COR-L47 (cell line): ENCODE measurements around the gene TMEM119.
"Not testable (repeated sequence)": the region's sequence is repeated elsewhere in the genome, so short reads cannot be mapped to it uniquely, and the experiment has no call there.

Experiments
- DNase-seq: peaks from one replicate; lab custom pipeline; 2025; lab: John Stamatoyannopoulos, UW

The TMEM119 gene

DNA sequence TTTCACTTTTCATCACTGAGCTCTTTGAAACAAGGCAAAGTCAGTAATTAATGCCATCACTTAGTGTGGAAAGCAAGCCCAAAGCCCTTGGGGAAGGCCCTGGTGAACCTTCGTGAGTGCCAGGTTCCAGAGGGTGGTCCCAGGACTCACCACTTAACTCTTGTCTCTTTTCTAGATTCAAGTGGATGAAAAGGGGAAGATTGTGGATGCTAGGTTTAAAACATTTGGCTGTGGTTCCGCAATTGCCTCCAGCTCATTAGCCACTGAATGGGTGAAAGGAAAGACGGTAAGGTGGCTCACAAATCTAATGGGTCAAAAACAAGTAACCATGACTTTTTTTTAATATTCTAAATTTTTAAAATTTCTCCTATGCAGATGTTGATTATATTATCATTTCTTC is 32.7 kb downstream of the TMEM119 start:
- DNase-seq = no peak

GRCh38 chr12:108564724-108565123 is 33.2 kb downstream of the TMEM119 start:
- peak; percentile 11 for DNase-seq

GRCh38 chr12:108563804-108564151 is 34.1 kb downstream of the TMEM119 start:
- no peak for DNase-seq

- peak; percentile 77 for DNase-seq
Measured at GRCh38 chr12:108563136-108563803, 34.6 kb downstream of the TMEM119 start.

DNA sequence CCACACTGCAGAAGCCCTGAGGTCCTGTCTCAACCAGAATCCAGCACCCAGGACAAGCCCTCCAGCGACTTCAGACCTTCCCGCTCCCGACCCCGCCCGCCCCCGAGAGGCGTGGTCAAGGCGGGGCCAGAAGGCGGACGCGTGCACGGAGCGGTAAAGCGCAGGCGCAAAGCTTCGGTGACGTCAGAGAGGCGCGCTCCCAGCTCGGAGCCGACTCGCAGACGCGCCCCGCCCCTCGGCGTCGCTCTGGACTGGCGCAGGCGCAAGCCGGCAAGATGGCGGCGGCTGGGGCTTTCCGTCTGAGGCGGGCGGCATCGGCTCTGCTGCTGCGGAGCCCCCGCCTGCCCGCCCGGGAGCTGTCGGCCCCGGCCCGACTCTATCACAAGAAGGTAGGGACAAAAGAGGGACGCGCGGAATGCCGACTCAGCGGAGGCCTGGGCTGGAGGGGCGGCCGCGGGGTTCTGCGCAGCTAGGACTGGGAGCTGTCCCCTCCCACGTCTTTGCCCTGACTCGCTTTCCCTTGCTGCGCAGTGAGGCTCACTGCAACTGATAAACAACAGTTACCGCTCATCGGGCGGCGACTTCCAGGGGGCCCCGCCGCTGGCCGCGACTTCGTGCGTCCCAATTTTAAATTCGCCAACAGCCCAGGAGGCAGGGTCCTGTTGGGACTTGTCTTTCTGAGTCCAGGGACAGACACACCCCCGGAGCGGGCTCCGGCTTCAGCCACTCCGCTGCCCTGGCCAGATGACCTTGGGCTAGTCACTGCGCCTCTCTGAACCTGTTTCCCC is 35.3 kb downstream of the TMEM119 start, which contains the start of gene ISCU:
Gene ISCU (plus strand): TSS at position 249 of the 788 bp plus-strand sequence. CDS start 27 bp downstream, at position 276.
- DNase-seq = peak; percentile 93

DNA sequence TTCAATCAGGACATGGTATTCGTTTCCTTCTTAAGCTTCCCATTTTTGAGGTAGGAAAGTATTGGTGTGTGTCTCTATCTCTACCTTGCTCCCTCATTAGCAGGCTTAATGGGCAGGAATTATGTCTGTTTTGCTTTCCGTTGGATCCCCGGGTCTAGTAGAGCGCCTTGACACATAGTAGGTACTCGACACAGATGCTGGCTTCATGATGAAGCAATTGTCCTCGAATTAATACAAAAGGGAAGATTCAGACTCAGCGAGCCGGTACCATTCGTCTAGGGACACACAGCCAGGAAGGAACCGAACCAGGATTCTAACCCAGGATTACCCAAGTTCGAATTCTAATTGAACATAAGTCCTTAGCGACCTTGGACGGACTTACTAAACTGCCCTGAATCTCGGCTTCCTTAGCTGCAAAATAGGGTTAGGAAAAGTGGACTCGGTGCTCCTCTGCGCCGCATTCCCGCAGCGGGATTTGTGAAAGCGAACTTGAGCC is 36.0 kb downstream of the TMEM119 start:
- no peak for DNase-seq

DNA sequence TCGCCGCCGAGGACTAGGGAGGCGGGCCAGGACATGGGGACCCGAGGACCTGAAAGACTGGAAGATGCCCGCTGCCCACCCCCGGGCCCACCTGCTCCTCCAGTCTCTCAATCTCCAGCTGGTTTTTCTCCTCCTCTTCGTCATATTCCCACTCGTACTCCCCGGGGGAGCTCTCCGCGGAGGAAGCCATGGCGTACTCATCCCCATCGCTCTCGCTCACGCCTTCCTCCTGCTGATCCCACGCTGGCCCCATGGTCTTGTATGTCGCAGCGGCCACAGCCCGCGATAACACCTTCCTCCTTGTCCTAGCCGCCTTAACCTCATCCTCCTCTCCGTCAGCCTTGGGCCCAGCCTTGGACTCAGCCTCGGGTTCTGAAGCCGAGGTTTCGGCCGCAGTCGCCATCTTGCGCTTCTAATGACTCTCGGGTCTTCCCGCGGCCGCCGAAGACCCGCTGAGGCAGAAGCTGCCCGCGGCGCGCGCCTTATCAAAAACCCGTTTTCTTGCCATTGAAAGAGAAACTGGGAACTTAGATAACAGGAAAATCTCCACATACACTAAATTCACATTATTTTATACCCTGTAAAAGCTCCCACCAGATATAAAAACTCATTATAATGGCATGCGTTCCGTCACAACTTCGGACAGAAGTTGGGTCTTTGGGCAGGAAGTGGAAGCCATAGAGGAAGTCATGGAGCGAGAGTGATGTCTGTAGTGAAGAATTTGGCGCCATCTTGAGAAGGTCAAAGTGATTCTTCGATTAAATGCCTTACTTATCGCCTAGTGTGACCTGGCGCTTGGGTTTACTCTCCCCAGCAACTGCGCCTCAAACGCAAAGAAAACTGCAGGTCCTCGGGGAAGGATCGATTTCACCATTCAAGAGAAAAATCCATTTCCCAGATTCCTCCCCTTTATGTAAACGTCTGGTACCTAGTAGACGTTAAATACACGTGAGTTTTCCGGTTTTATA is 36.8 kb downstream of the TMEM119 start, which contains the start of gene SART3:
Gene SART3 (minus strand): TSS at position 422 of the 968 bp plus-strand sequence. CDS start 19 bp downstream, at position 403.
- peak; percentile 86 for DNase-seq

DNA sequence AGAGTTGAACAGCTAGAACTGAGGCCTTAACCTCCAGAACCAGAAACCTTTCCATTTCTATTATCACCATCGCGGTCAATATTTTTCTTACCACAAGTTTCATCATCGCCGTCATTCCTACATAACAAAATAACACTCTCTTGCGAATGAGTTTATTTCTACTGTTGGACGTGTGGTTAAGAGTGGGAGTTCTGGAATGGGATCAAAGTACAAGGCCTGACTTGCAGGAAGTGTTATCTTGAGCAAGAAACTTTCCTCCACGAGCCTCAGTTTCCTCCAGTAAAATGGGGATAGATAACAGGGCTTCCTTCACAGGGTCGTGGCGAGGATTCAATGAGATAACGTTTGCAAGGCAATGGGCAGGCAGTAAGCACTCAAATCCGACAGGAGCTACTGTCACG is 37.6 kb downstream of the TMEM119 start:
- no peak for DNase-seq

- no peak for DNase-seq
Measured at GRCh38 chr12:108559748-108560147, 38.1 kb downstream of the TMEM119 start.

DNA sequence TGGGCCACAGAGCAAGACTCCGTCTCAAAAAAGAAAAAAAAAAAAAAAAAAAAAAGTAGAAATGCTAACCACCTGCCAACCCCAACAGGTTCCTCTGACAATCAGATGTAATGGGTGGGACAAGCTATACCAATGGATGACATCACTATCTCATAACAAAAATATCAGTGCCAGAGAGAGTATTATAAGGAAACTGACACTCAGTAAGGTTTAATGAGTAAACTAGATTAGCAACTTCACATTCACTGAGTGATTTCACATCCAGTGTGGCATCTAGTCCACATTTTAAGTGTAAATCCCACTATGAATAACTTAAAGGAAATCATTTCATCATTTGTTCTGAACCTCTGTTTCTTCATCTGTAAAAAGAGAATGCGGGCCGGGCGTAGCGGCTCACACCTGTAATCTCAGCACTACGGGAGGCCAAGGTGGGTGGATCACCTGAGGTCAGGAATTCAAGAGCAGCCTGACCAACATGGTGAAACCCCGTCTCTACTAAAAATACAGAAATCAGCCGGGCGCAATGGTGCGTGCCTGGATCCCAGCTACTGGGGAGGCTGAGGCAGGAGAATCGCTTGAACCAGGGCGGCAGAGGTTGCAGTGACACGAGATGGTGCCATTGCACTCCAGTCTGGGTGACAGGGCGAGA is 38.8 kb downstream of the TMEM119 start:
- no peak for DNase-seq

- not testable (repeated sequence) for DNase-seq
Measured at GRCh38 chr12:108555383-108555782, 42.5 kb downstream of the TMEM119 start.

- DNase-seq = no peak
Measured at GRCh38 chr12:108553799-108554198, 44.1 kb downstream of the TMEM119 start.

GRCh38 chr12:108551535-108551934 is 46.3 kb downstream of the TMEM119 start:
- DNase-seq = no peak

GRCh38 chr12:108548954-108549521 is 48.8 kb downstream of the TMEM119 start:
- DNase-seq = no peak

- no peak for DNase-seq
Measured at GRCh38 chr12:108547686-108548085, 50.2 kb downstream of the TMEM119 start.

GRCh38 chr12:108543652-108544051 is 54.2 kb downstream of the TMEM119 start:
- DNase-seq = no peak

GRCh38 chr12:108542320-108542719 is 55.6 kb downstream of the TMEM119 start:
- DNase-seq = no peak
